Ovary (tissue), 3 donors: ENCODE measurements around the gene GSTO2.

ENCODE experiments used
- EP300 ChIP-seq: sonication (generic); formaldehyde crosslinking; IDR thresholded peaks from one replicate; pipeline ENCODE4 v1.6.1; 2017; ENCODE audit warnings: antibody characterized with exemption
- POLR2A ChIP-seq: fragments of 450-650 bp; IDR thresholded peaks from one replicate; pipeline ENCODE4 v1.6.1; 2017; ENCODE audit warnings: antibody characterized with exemption, mild to moderate bottlenecking, moderate library complexity
- TF ChIP-seq, protein P1 (sequence below), 3 donors: fragments of 450-650 bp in 2 of 3; fragments of 200-600 bp in 1 of 3; IDR thresholded peaks; one replicate each; pipeline versions ENCODE4 v1.5.1 to v1.8.0; 2016 to 2022; ENCODE audit warnings: antibody characterized with exemption in 3 of 3, mild to moderate bottlenecking in 1 of 3
- donor health status: DM: no; HTN: no; CAD: no.

DNA sequence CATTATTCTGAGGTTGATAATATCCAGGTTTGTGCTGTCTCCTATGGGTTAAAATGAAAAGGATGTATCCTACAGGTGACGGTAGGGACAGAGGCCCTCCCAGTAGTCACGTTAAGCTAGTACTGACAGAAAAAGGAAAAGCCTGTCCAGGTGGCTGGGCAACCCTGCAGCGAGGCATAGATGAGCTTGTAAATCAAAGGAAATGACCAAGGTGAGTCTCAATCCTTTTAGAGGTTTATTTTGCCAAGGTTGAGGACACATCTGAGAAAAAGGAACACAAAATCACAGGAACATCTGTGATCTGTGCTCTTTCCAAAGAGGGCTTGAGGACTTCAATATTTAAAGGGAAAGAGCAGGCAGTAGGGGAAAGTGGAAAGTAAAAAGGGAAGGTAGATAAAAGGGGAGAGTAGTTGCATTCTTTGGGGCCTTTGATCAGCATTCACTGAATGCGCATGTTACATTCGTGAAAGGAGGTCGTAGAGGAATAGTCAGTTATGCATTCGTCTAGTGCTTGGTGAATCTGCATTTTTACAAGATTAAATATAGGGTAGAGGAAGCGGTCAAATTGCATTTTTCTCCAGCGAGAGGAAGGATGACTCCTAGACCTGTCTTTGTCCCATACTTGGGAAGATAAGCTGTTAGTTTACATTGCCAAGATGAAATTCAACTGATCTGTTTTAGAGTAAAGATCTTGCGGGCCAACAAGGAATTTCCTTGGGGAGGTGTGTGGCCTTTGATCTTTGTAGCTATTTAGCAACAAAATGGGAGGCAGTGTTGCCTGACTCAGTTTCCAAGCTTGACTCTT lies 15.2 kb upstream of the GSTO2 start:
- TF ChIP-seq POLR2A: no peak
- TF ChIP-seq, protein P1, sequence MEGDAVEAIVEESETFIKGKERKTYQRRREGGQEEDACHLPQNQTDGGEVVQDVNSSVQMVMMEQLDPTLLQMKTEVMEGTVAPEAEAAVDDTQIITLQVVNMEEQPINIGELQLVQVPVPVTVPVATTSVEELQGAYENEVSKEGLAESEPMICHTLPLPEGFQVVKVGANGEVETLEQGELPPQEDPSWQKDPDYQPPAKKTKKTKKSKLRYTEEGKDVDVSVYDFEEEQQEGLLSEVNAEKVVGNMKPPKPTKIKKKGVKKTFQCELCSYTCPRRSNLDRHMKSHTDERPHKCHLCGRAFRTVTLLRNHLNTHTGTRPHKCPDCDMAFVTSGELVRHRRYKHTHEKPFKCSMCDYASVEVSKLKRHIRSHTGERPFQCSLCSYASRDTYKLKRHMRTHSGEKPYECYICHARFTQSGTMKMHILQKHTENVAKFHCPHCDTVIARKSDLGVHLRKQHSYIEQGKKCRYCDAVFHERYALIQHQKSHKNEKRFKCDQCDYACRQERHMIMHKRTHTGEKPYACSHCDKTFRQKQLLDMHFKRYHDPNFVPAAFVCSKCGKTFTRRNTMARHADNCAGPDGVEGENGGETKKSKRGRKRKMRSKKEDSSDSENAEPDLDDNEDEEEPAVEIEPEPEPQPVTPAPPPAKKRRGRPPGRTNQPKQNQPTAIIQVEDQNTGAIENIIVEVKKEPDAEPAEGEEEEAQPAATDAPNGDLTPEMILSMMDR (IDR thresholded peaks at IDR 0.05): no peak
- no peak for TF ChIP-seq EP300
